HL-60 (cell line): ENCODE data around the gene BCL2L1.
A peak's percentile ranks its signal among the peaks of the same experiment; 100 is the strongest.

Source experiments
- DNase-seq, 2 experiments: peaks; one replicate each; pipeline ENCODE4 v3.0.0-alpha.2; 2010 to 2020; ENCODE audit warnings: low read depth in 1 of 2, low spot score in 1 of 2
- H3K27ac ChIP-seq: fragments of 250-450 bp; sonication (Bioruptor Pico); replicated peaks from 2 replicates; pipeline ENCODE4 v1.5.1; 2020; ENCODE audit warnings: mild to moderate bottlenecking, moderate library complexity
- H3K27me3 ChIP-seq: fragments of 250-450 bp; sonication (Bioruptor Pico); 2 replicates; pipeline ENCODE4 v1.5.1; 2021; ENCODE audit warnings: mild to moderate bottlenecking, moderate library complexity; ENCODE audit not compliant: insufficient read depth, poor library complexity, severe bottlenecking
- H3K4me3 ChIP-seq: replicated peaks from 2 replicates; pipeline ENCODE4 v1.5.1; 2011; ENCODE audit warnings: mild to moderate bottlenecking, control low read depth, low read length; ENCODE audit not compliant: insufficient read depth
- GABPA ChIP-seq: IDR thresholded peaks from 2 replicates; pipeline ENCODE4 v1.6.1; 2012; ENCODE audit warnings: low read depth
- POLR2AphosphoS5 ChIP-seq: IDR thresholded peaks from 2 replicates; pipeline ENCODE4 v1.6.1; 2012; ENCODE audit warnings: low read depth
- SPI1 ChIP-seq: IDR thresholded peaks from 2 replicates; pipeline ENCODE4 v1.6.1; 2012; ENCODE audit warnings: low read depth, mild to moderate bottlenecking, borderline replicate concordance
- TF ChIP-seq, protein P1 (sequence below): IDR thresholded peaks from one replicate; pipeline ENCODE4 v1.5.1; 2011; ENCODE audit warnings: low read length, control low read depth, inconsistent platforms; ENCODE audit not compliant: insufficient read depth
- TF ChIP-seq, protein P2 (sequence below): IDR thresholded peaks from 2 replicates; pipeline ENCODE4 v1.6.1; 2012; ENCODE audit warnings: low read depth; ENCODE audit not compliant: insufficient replicate concordance

The BCL2L1 gene

DNA sequence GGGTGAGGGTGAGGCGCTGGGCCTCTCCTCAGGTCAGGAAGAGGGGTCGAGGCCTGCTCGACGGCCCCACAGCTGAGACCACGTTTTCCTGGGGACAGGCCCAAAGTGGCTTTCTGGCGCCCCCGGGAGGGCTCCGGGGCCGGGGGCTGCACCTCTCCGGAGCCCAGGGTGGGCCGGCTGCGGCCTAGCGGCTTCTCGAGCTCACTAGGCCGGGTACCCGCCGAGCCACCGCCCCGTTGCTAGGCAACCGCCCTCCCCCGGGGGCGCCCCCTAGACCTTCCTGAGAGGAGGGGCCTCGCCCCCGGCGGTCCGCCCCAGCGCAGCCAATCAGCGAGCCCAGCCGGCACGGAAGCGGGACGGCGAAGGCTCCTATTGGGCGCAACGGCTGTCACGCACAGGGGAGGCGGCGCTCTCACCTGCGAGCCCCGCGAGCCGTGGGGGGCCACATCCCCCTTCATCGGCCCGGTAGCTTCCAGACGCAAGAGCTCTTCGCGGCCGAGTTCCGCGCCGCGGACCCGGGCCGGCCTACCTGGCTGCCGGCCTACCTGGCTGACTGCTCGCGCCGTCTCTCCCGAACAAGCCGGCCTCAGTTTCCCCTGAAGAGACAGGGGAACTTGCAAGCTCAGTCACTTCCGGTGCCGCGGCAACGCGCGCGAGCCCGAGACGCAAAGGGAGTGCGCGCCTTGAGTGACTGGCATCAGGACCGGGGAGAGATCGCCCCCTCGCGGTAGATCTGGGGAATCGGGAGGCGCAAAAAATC lies 831 bp upstream of the BCL2L1 start:
- Histone ChIP-seq H3K27ac (peak overlapping the region; percentile 96), H3K4me3 (peak overlapping the region; percentile 87), H3K27me3 (no peaks in the 10 kb centered on the region)
- DNase-seq: peak; percentile 96 to 97
- TF ChIP-seq, protein P1, sequence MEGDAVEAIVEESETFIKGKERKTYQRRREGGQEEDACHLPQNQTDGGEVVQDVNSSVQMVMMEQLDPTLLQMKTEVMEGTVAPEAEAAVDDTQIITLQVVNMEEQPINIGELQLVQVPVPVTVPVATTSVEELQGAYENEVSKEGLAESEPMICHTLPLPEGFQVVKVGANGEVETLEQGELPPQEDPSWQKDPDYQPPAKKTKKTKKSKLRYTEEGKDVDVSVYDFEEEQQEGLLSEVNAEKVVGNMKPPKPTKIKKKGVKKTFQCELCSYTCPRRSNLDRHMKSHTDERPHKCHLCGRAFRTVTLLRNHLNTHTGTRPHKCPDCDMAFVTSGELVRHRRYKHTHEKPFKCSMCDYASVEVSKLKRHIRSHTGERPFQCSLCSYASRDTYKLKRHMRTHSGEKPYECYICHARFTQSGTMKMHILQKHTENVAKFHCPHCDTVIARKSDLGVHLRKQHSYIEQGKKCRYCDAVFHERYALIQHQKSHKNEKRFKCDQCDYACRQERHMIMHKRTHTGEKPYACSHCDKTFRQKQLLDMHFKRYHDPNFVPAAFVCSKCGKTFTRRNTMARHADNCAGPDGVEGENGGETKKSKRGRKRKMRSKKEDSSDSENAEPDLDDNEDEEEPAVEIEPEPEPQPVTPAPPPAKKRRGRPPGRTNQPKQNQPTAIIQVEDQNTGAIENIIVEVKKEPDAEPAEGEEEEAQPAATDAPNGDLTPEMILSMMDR: peak; percentile 85
- TF ChIP-seq POLR2AphosphoS5: peak; percentile 41; the same call in 1 of the 2 replicates
- TF ChIP-seq, protein P2, sequence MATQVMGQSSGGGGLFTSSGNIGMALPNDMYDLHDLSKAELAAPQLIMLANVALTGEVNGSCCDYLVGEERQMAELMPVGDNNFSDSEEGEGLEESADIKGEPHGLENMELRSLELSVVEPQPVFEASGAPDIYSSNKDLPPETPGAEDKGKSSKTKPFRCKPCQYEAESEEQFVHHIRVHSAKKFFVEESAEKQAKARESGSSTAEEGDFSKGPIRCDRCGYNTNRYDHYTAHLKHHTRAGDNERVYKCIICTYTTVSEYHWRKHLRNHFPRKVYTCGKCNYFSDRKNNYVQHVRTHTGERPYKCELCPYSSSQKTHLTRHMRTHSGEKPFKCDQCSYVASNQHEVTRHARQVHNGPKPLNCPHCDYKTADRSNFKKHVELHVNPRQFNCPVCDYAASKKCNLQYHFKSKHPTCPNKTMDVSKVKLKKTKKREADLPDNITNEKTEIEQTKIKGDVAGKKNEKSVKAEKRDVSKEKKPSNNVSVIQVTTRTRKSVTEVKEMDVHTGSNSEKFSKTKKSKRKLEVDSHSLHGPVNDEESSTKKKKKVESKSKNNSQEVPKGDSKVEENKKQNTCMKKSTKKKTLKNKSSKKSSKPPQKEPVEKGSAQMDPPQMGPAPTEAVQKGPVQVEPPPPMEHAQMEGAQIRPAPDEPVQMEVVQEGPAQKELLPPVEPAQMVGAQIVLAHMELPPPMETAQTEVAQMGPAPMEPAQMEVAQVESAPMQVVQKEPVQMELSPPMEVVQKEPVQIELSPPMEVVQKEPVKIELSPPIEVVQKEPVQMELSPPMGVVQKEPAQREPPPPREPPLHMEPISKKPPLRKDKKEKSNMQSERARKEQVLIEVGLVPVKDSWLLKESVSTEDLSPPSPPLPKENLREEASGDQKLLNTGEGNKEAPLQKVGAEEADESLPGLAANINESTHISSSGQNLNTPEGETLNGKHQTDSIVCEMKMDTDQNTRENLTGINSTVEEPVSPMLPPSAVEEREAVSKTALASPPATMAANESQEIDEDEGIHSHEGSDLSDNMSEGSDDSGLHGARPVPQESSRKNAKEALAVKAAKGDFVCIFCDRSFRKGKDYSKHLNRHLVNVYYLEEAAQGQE: no peak
- TF ChIP-seq GABPA: peak; percentile 69
- TF ChIP-seq SPI1: peak; percentile 27; the same call in 1 of the 2 replicates

DNA sequence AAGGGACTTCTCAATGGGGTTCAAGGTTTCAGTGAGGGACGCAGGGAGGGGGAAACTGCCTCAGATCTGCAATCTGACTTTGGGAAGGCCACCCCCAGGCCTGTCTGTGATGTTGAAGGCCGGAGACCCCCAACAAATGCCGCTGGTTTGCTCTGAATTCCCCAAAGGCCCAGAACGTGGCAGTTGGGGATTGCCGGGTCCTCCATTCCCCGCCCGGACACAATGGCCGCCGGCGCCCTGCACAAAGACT lies 326 bp upstream of the BCL2L1 start:
- no peaks in the 10 kb centered on the region for H3K27me3 ChIP-seq
- TF ChIP-seq, protein P2: no peak
- no peak for TF ChIP-seq GABPA
- H3K4me3 ChIP-seq: peak overlapping the region; percentile 87
- no peak for DNase-seq
- H3K27ac ChIP-seq: peak overlapping the region; percentile 96

DNA sequence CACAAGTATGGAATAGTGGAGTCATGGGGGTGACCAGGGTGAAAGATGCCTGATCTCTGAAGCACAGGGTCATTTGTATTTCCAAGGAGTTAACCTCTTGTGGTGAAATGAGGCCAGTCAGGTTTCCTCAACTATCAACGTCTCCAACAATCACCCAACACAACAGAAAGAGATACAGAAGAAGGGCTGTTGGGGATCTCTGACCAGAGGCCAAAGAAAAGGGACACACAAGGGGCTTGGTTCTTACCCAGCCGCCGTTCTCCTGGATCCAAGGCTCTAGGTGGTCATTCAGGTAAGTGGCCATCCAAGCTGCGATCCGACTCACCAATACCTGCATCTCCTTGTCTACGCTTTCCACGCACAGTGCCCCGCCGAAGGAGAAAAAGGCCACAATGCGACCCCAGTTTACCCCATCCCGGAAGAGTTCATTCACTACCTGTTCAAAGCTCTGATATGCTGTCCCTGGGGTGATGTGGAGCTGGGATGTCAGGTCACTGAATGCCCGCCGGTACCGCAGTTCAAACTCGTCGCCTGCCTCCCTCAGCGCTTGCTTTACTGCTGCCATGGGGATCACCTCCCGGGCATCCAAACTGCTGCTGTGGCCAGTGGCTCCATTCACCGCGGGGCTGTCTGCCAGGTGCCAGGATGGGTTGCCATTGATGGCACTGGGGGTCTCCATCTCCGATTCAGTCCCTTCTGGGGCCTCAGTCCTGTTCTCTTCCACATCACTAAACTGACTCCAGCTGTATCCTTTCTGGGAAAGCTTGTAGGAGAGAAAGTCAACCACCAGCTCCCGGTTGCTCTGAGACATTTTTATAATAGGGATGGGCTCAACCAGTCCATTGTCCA lies 1.0 kb downstream of the BCL2L1 start:
- DNase-seq: no peak
- H3K27ac ChIP-seq: no peak overlapping the region

More for the DNA sequence above, 1.0 kb downstream of the BCL2L1 start:
- no peak for TF ChIP-seq SPI1
- TF ChIP-seq, protein P2: no peak
- Histone ChIP-seq H3K4me3 (no peak overlapping the region; the same call in 1 of the 2 replicates), H3K27me3 (no peaks in the 10 kb centered on the region)
